GM03348 (cell line): ENCODE results near the gene OR4C16.

Source experiments
- DNase-seq: peaks from one replicate; pipeline ENCODE4 v3.0.0; 2012; ENCODE audit warnings: low spot score

Gene OR4C16

DNA sequence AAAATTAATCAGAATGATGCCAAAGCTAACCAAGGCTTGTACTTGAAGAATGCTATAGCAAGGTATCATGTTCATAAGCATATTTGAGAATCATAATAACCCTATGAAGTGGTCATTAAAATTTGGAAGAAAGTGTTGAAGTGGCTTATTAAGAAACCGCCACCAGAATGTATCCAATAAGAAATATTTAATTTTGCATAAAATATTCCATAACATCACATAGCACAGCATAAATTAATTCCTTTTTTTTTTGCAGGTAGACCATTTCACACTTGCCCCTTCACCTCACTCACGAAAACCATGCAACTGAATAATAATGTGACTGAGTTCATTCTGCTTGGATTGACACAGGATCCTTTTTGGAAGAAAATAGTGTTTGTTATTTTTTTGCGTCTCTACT lies at the start of gene OR4C16:
Gene OR4C16, plus strand, starts transcription at position 301 of the 400 bp plus-strand sequence. Its CDS starts 0 bp downstream, at position 301.
- no peak for DNase-seq

- no peak for DNase-seq
Measured at GRCh38 chr11:55554169-55554568, 17.8 kb upstream of the OR4C16 start, which contains the start of gene OR4C15. TSS of gene OR4C15 (plus strand) at chr11:55554469. CDS start at chr11:55554469, 0 bp downstream.

- no peak for DNase-seq
Measured at GRCh38 chr11:55572548-55572947, 620 bp downstream of the OR4C16 start.

DNA sequence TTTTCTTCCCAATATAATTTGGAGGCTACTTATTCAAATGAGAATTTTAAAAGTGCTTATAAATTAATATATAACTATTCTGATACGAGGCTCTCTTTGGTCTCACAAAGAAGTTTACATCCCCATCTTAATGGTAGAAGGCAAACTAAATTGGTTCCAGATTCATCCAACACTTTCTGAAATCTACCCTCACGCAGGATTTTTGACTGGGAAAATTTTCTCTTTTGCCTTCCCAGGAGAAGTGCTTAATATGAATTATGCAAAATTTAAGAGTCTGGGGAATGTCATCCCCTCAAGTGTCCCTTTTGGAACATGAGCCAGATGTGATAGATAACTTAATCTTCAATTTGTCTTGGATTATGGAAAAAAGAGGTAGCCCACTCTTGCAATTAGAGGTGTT lies 35.6 kb downstream of the OR4C16 start, which contains the start of gene OR4C11:
Gene OR4C11, minus strand, starts transcription at position 101 of the 400 bp plus-strand sequence. CDS start 3,272 bp downstream, outside the sequence.
- no peak for DNase-seq
